Measurements from ENCODE around the gene STXBP5. TPM values are rescaled to one million over a fixed set of nuclear protein-coding genes. Genes with fewer than 3 reads are reported as not detected.
A peak's percentile ranks its signal among the peaks of the same experiment; 100 is the strongest.
"Not testable (repeated sequence)": the region's sequence is repeated elsewhere in the genome, so short reads cannot be mapped to it uniquely, and the experiment has no call there.

STXBP5 gene
- total RNA-seq, 2 donors from 2014 or later: 56.8 to 72.5 TPM

- no peak for DNase-seq (ENCODE audit: low spot score)
- H3K4me3 Mint-ChIP-seq: no peak overlapping the region
- H3K4me1 Mint-ChIP-seq (ENCODE audit: low read depth in 2 of 2): peaks cover 43 to 62% of the 10 kb centered on the region in 2 donors
- no peak for ATAC-seq
- H3K27me3 Mint-ChIP-seq: no peaks in the 10 kb centered on the region
- H3K36me3 Mint-ChIP-seq: peaks cover 28% of the 10 kb centered on the region
- H3K27ac Mint-ChIP-seq: peak overlapping the region in 1 of 2 donors; percentile 32
- no peaks in the 10 kb centered on the region for H3K9me3 Mint-ChIP-seq
These were observed 19.5 kb downstream of the STXBP5 start for GRCh38 chr6:147223736-147224135.

GRCh38 chr6:147226163-147226724 lies 22.0 kb downstream of the STXBP5 start:
- no peaks in the 10 kb centered on the region for H3K9me3 Mint-ChIP-seq
- H3K4me3 Mint-ChIP-seq: no peak overlapping the region
- no peaks in the 10 kb centered on the region for H3K27me3 Mint-ChIP-seq
- peaks cover 27% of the 10 kb centered on the region for H3K36me3 Mint-ChIP-seq
- ATAC-seq (no peak), DNase-seq (ENCODE audit: low spot score) (no peak)
- H3K4me1 Mint-ChIP-seq (ENCODE audit: low read depth in 2 of 2): peaks cover 36 to 55% of the 10 kb centered on the region in 2 donors
- no peak overlapping the region for H3K27ac Mint-ChIP-seq

- peak overlapping the region in 1 of 2 donors; percentile 20 for H3K27ac Mint-ChIP-seq
- H3K4me3 Mint-ChIP-seq: no peak overlapping the region
These were observed 22.7 kb downstream of the STXBP5 start for GRCh38 chr6:147226877-147227276.

GRCh38 chr6:147227770-147228320 lies 23.6 kb downstream of the STXBP5 start:
- H3K9me3 Mint-ChIP-seq: no peaks in the 10 kb centered on the region
- H3K4me3 Mint-ChIP-seq: no peak overlapping the region
- ATAC-seq (no peak), DNase-seq (ENCODE audit: low spot score) (no peak)
- H3K27ac Mint-ChIP-seq: peak overlapping the region; percentile 3 to 20
- H3K36me3 Mint-ChIP-seq: peaks cover 15% of the 10 kb centered on the region
- H3K27me3 Mint-ChIP-seq: no peaks in the 10 kb centered on the region
- peaks cover 26 to 41% of the 10 kb centered on the region in 2 donors for H3K4me1 Mint-ChIP-seq (ENCODE audit: low read depth in 2 of 2)

More at GRCh38 chr6:147226877-147227276, 22.7 kb downstream of the STXBP5 start:
- DNase-seq (ENCODE audit: low spot score) (no peak), ATAC-seq (no peak)
- Mint-ChIP-seq H3K4me1 (ENCODE audit: low read depth in 2 of 2) (peaks cover 33 to 50% of the 10 kb centered on the region in 2 donors), H3K27me3 (no peaks in the 10 kb centered on the region), H3K36me3 (peaks cover 23% of the 10 kb centered on the region), H3K9me3 (no peaks in the 10 kb centered on the region)

- DNase-seq (ENCODE audit: low spot score): no peak
- H3K9me3 Mint-ChIP-seq: no peaks in the 10 kb centered on the region
- H3K36me3 Mint-ChIP-seq: peaks cover 8% of the 10 kb centered on the region
- no peak for ATAC-seq
- H3K27ac Mint-ChIP-seq: no peak overlapping the region
- H3K4me3 Mint-ChIP-seq: no peak overlapping the region
- no peaks in the 10 kb centered on the region for H3K27me3 Mint-ChIP-seq
- peaks cover 17 to 36% of the 10 kb centered on the region in 2 donors for H3K4me1 Mint-ChIP-seq (ENCODE audit: low read depth in 2 of 2)
These were observed 27.4 kb downstream of the STXBP5 start for GRCh38 chr6:147231589-147231988.

- no peaks in the 10 kb centered on the region for H3K9me3 Mint-ChIP-seq
- DNase-seq (ENCODE audit: low spot score) (no peak), ATAC-seq (no peak)
- peaks cover 8% of the 10 kb centered on the region for H3K36me3 Mint-ChIP-seq
- H3K27ac Mint-ChIP-seq: no peak overlapping the region
- no peaks in the 10 kb centered on the region for H3K27me3 Mint-ChIP-seq
- no peak overlapping the region for H3K4me3 Mint-ChIP-seq
- peaks cover 5 to 17% of the 10 kb centered on the region in 2 donors for H3K4me1 Mint-ChIP-seq (ENCODE audit: low read depth in 2 of 2)
These were observed 30.5 kb downstream of the STXBP5 start for GRCh38 chr6:147234685-147235084.

GRCh38 chr6:147238164-147238563 lies 33.9 kb downstream of the STXBP5 start:
- no peak for DNase-seq (ENCODE audit: low spot score)
- Mint-ChIP-seq H3K9me3 (no peaks in the 10 kb centered on the region), H3K36me3 (peaks cover 4% of the 10 kb centered on the region), H3K4me3 (no peak overlapping the region), H3K4me1 (ENCODE audit: low read depth in 2 of 2) (peaks cover 2 to 5% of the 10 kb centered on the region in 2 donors), H3K27ac (no peak overlapping the region), H3K27me3 (no peaks in the 10 kb centered on the region)
- ATAC-seq: no peak

GRCh38 chr6:147238906-147239305 lies 34.7 kb downstream of the STXBP5 start:
- H3K4me3 Mint-ChIP-seq: no peak overlapping the region
- peaks cover 0 to 2% of the 10 kb centered on the region in 2 donors for H3K4me1 Mint-ChIP-seq (ENCODE audit: low read depth in 2 of 2)
- no peaks in the 10 kb centered on the region for H3K27me3 Mint-ChIP-seq
- no peaks in the 10 kb centered on the region for H3K9me3 Mint-ChIP-seq
- ATAC-seq (no peak), DNase-seq (ENCODE audit: low spot score) (no peak)
- no peak overlapping the region for H3K27ac Mint-ChIP-seq
- no peaks in the 10 kb centered on the region for H3K36me3 Mint-ChIP-seq

GRCh38 chr6:147244832-147245231 lies 40.6 kb downstream of the STXBP5 start:
- no peak for DNase-seq (ENCODE audit: low spot score)
- H3K4me3 Mint-ChIP-seq: no peak overlapping the region
- no peaks in the 10 kb centered on the region for H3K27me3 Mint-ChIP-seq
- H3K36me3 Mint-ChIP-seq: peaks cover 10% of the 10 kb centered on the region
- no peak for ATAC-seq
- H3K27ac Mint-ChIP-seq: no peak overlapping the region
- H3K4me1 Mint-ChIP-seq (ENCODE audit: low read depth in 2 of 2): peaks cover 5 to 12% of the 10 kb centered on the region in 2 donors
- H3K9me3 Mint-ChIP-seq: no peaks in the 10 kb centered on the region

GRCh38 chr6:147245693-147246092 lies 41.5 kb downstream of the STXBP5 start:
- Mint-ChIP-seq H3K36me3 (peaks cover 14% of the 10 kb centered on the region), H3K9me3 (no peaks in the 10 kb centered on the region), H3K27me3 (no peaks in the 10 kb centered on the region), H3K4me1 (ENCODE audit: low read depth in 2 of 2) (peaks cover 5 to 12% of the 10 kb centered on the region in 2 donors), H3K27ac (no peak overlapping the region), H3K4me3 (no peak overlapping the region)
- DNase-seq (ENCODE audit: low spot score): no peak
- ATAC-seq: no peak

GRCh38 chr6:147246853-147247635 lies 42.8 kb downstream of the STXBP5 start:
- H3K4me1 Mint-ChIP-seq (ENCODE audit: low read depth in 2 of 2): peaks cover 5 to 14% of the 10 kb centered on the region in 2 donors
- H3K27me3 Mint-ChIP-seq: no peaks in the 10 kb centered on the region
- H3K27ac Mint-ChIP-seq: no peak overlapping the region
- H3K9me3 Mint-ChIP-seq: no peaks in the 10 kb centered on the region
- H3K4me3 Mint-ChIP-seq: no peak overlapping the region
- ATAC-seq: no peak
- peaks cover 19% of the 10 kb centered on the region for H3K36me3 Mint-ChIP-seq
- DNase-seq (ENCODE audit: low spot score): no peak

- no peak for DNase-seq (ENCODE audit: low spot score)
- no peaks in the 10 kb centered on the region for H3K9me3 Mint-ChIP-seq
- H3K27ac Mint-ChIP-seq: no peak overlapping the region
- peaks cover 5 to 14% of the 10 kb centered on the region in 2 donors for H3K4me1 Mint-ChIP-seq (ENCODE audit: low read depth in 2 of 2)
- ATAC-seq: no peak
- H3K27me3 Mint-ChIP-seq: no peaks in the 10 kb centered on the region
- no peak overlapping the region for H3K4me3 Mint-ChIP-seq
- H3K36me3 Mint-ChIP-seq: peaks cover 33% of the 10 kb centered on the region
These were observed 44.6 kb downstream of the STXBP5 start for GRCh38 chr6:147248859-147249258.

- peaks cover 33% of the 10 kb centered on the region for H3K36me3 Mint-ChIP-seq
- ATAC-seq (no peak), DNase-seq (ENCODE audit: low spot score) (no peak)
- H3K9me3 Mint-ChIP-seq: no peaks in the 10 kb centered on the region
- H3K4me1 Mint-ChIP-seq (ENCODE audit: low read depth in 2 of 2): peaks cover 0 to 15% of the 10 kb centered on the region in 2 donors
- H3K27ac Mint-ChIP-seq: no peak overlapping the region
- no peaks in the 10 kb centered on the region for H3K27me3 Mint-ChIP-seq
- no peak overlapping the region for H3K4me3 Mint-ChIP-seq
These were observed 46.9 kb downstream of the STXBP5 start for GRCh38 chr6:147251072-147251471.

- H3K27ac Mint-ChIP-seq; H3K9me3 Mint-ChIP-seq; H3K27me3 Mint-ChIP-seq; ATAC-seq; DNase-seq (ENCODE audit: low spot score); H3K4me3 Mint-ChIP-seq: not testable (repeated sequence)
- Mint-ChIP-seq H3K4me1 (ENCODE audit: low read depth in 2 of 2) (peaks cover 0 to 11% of the 10 kb centered on the region in 2 donors), H3K36me3 (peaks cover 22% of the 10 kb centered on the region)
These were observed 50.8 kb downstream of the STXBP5 start for GRCh38 chr6:147254929-147255473.

Measured in natural killer cell treated with Interleukin-12 subunit alpha and Interleukin-12 subunit beta and Interleukin-15 and Interleukin-18, amount 100 ng/mL, for 72 hours (primary cell).